Right ventricle myocardium superior (tissue), 1 donor: ENCODE data around the gene CYB5B. TPM values are rescaled to one million over a fixed set of nuclear protein-coding genes. Genes with fewer than 3 reads are reported as not detected.
A peak's percentile ranks its signal among the peaks of the same experiment; 100 is the strongest.

Experiments used
- ATAC-seq: fragments of 200-7000 bp; cut with Tn5 transposase; one replicate; pipeline ENCODE4 v1.9.1; 2020; ENCODE audit warnings: mild to moderate bottlenecking; ENCODE audit not compliant: poor library complexity
- DNase-seq: peaks from one replicate; pipeline ENCODE4 v3.0.0-alpha.2; 2020
- intact Hi-C: fragments of 100-400 bp; cut with DNase I; formaldehyde crosslinking; loops from one replicate; pipeline ENCODE4 v1.11.2; 2022
- total RNA-seq: library from RNA; stranded (reverse); fragmentation: NEBNext Ultra II Directional; extraction: Animal tissue kit (Norgen Biotek cat#: 25700); gene quantifications from one replicate; pipeline ENCODE4 v1.2.1, GENCODE V29; 2021
- donor health status: DM: no; HTN: yes; CAD: no; lungs with severe emphysema.

The CYB5B gene
- total RNA-seq, 1 donor from 2014 or later: 55.4 TPM

DNA sequence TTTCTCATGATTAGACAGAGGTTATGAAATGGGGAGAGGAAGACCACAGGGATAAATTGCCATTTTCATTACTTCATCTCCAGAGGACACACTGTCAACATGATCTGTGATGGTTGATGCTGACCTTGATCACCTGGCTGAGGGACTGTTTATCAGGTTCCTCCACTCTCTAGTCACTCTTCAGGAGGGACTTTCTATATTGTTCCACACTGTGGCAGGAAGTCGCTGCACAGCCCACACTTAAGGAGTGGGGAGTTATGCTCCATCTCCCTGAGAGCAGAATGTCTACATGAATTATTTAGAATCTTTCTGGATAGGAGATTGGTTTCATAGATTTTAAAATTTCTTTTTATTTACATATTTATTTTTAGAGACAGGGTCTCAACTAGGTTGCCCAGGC is 46.7 kb downstream of the CYB5B start:
- intact Hi-C loops: no loop called here
- ATAC-seq (no peak), DNase-seq (no peak)

DNA sequence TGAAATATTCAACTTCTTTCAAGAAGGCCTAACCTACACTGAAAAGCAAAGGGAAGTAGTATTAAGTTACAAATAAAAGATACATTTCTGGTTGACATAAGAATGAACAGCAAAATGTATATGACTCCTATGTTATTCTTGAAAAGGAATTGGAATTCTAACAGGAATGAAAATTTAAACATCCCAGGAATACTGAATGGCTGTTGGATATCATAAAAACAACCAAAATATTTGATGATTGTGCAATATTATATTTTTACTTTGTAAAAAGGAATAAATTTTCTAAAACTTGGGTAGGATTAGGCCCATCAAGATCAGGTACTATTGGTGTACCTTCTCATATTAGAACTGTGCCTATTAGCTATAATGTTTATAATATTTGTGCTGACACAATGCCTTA is 50.0 kb downstream of the CYB5B start:
- DNase-seq: no peak
- intact Hi-C loops: no loop called here
- ATAC-seq: no peak

DNA sequence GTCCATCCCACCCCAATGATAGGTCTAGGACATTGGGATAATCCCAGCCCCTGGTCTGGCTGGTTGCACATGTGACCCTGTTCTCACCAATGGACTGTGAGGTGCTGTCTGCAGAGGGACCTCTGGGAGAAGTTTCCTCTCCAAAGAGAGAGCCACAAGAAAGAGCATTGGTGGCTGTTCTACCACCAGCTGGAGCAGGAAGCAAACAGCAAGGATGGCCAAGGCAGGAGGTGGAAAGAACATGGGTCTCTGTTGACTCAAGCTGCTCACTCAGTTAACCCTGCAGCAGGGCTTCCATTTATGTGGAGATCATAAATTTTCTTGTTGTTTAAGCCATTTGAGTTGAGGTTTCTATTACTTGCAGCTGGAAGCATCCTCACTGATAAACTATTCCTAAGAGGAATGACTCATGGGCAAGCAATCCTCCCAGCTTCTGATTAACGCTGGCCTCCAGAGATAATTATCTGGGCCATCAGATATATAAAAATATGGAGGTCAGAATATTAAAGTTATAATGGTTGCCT is 52.6 kb downstream of the CYB5B start:
- DNase-seq (no peak), ATAC-seq (peak; percentile 25)
- intact Hi-C loops: no loop called here

DNA sequence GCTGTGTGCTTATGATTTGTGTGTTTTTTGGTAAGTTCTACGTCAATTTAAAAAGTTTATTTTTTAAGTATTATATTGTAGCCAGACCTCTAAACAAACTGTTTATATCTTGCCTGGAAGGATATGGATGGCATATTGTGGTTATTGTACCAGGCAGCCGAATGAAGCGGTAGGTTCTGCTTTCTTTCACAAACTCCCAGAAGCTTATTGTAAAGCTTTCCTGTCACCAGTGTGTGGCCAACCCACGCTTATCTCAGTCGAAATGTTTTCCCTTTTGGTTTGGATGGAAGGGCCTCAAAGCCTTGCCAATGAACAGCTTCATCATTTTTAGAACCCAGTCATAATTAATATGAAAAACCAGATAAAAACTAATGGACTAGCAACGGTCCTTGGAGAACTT is 53.1 kb downstream of the CYB5B start:
- ATAC-seq (no peak), DNase-seq (no peak)
- intact Hi-C loops: no loop called here

DNA sequence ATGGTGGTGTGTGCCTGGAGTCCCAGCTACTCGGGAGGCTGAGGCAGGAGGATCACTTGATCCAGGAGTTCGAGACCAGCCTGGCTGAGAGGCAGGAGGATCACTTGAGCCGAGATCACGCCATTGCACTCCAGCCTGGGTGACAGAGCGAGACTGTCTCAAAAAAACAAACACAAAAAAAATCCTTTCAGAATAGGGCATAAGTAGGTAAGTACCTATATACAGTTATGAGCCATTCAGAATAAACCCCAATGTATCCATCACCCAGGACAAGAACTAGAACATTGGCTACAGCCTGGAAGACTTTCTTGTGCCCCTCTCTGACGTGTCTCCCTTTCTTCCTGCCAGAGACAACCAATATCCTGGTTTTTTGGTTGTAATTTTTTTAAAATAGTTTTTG is 54.3 kb downstream of the CYB5B start:
- ATAC-seq: no peak
- intact Hi-C loops: no loop called here
- DNase-seq: no peak

DNA sequence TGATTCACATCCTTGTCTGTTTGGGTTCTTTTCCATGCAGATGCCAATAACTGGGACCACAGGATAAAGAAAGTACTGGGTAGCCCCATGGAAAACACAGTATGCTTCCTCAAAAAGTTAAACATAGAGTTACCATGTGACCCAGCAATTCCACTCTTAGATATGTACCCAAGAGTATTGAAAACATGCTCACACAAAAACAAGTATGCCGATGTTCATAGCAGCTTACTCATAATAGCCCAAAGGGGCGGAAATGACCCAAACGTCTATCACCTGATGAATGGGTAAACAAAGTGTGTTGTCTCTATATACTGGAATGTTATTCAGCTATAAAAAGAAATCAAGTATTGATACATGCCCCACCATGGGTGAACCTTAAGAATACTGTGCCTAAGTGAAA is 55.4 kb downstream of the CYB5B start:
- DNase-seq (no peak), ATAC-seq (no peak)
- intact Hi-C loops: loop anchor here (10.0 kb wide), 1 partner anchor 85 kb away; the partner anchor contains the start of gene NFAT5

DNA sequence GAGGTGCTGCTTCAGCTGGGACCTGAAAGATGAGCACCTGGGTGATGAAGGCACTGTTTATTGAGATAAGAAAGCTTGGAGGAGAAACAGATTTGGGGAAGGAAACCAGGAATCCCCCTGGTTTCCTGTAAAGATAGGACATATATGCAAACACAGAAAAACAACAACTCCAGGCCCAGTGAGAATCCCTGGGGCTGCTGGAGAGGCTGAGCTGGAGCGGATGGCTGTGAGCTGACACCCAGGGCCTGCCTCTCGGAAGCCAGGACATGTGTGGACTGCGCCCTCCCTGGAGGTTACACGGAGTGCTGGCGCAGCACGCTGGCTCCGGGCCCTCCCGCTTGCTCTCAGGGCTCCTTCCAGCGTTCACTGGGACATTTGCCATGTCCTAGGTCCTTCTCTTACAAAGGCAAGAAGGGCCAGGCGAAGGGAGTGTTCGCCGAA is 57.5 kb downstream of the CYB5B start:
- peak; percentile 94 for DNase-seq
- intact Hi-C loops: loop anchor here (10.0 kb wide), 1 partner anchor 83 kb away; the partner anchor contains the start of gene NFAT5
- peak; percentile 96 for ATAC-seq

DNA sequence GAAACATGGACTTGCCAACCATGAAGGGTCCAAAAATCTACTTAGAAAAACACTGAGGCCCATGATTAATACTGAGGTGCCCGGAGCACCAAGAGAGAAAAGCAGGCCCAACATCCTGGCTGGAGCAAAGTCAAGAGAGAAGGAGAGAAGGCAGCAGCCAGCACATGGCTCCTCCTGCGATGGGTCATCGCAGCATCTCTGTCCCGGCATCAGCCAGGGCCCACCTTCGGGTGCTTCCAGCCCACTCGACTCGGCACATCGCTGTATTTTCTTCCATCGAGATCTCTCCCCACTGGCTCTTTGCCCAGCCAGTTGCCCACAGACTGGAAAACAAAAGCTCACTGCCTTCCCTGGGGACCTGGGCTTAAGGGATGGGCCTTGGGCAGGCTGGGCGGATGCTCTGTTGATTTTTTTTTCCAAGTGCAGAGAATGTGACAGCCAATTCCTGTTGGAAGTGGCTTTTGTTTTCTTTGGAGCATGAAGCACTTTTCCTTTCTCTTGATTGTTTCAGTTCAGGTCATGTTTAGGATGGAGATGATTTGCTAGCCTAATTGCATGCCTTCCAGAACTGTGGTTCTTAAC is 58.1 kb downstream of the CYB5B start:
- DNase-seq (peak; percentile 82), ATAC-seq (peak; percentile 85)
- intact Hi-C loops: loop anchor here (10.0 kb wide), 1 partner anchor 82 kb away; the partner anchor contains the start of gene NFAT5

DNA sequence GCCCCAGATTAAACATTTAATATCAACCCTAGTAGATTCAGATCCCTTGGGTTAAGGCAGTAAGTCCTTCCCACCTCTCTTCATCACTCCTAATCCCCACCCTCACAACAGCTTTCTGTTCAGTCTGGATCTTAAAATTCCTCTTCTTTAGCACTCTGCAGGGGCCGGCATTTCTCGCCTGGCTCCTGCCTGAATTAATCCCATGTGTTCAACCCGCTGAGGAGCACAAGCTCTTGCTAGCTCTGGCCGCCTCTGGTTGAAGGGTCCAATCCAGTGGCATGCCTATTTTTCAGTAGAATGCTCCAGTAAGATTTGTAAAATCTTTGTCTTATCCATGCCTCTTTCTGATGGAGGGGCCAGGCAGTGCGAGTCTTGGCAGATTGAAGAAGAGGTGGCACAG is 59.2 kb downstream of the CYB5B start:
- intact Hi-C loops: loop anchor here (10.0 kb wide), 1 partner anchor 81 kb away; the partner anchor contains the start of gene NFAT5
- ATAC-seq (no peak), DNase-seq (no peak)

DNA sequence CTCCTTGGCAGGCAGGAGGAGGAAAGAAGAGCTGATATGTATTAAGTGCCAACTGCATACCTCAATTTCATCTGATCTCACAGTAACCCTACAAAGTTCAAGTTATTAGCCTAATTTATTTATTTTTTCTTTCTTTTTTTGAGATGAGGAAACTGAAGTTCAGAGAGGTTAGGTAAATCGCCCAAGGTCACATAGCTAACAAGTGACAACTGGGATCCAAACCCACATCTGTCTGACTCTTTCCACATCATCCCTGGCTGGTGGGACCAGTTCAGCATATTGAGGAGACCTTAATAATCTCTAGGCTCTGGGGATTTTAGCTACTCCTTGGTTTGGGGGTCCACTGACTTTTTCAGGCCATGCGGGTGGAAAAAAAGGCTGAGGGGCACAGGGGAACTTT is 60.9 kb downstream of the CYB5B start:
- no peak for DNase-seq
- intact Hi-C loops: loop anchor here (10.0 kb wide), 1 partner anchor 79 kb away; the partner anchor contains the start of gene NFAT5

DNA sequence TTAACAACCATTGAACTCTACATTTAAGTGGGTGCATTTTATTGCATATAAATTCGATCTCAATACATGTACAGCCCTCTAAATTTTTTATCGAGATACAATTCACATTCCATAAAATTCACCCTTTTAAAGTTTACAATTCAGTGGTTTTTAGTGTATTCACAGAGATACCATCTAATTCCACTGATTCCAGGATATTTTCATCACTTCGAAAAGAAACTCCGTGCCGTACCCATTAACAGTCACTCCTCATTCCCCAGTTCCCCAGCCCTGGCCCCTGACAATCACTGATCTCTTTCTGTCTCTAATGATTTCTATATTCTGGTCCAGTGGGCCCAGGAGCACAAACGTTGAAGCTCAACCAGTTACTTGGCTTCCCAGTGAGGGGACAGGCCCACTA is 61.4 kb downstream of the CYB5B start:
- intact Hi-C loops: loop anchor here (10.0 kb wide), 1 partner anchor 79 kb away; the partner anchor contains the start of gene NFAT5
- ATAC-seq (no peak), DNase-seq (no peak)

More for the DNA sequence above, 60.9 kb downstream of the CYB5B start:
- no peak for ATAC-seq

DNA sequence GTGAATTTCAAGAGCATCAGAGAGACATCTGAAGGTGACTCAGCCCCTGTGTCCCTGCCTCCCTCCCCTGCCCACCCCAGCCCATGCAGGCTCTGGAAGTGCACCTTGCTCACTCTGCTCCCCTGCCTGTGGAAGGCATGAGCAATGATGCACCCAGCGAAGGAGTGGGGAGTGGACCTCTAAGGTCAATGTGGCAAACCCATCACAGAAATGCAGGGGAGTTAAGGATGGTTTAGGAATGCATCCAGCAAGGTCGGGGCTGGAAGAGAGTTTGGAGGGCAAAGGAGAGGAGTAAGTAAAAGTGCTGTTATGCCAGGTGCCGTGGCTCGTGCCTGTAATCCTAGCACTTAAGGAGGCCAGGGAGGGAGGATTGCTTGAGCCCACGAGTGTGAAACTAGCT is 61.9 kb downstream of the CYB5B start:
- DNase-seq (no peak), ATAC-seq (no peak)
- intact Hi-C loops: loop anchor here (10.0 kb wide), 1 partner anchor 79 kb away; the partner anchor contains the start of gene NFAT5

DNA sequence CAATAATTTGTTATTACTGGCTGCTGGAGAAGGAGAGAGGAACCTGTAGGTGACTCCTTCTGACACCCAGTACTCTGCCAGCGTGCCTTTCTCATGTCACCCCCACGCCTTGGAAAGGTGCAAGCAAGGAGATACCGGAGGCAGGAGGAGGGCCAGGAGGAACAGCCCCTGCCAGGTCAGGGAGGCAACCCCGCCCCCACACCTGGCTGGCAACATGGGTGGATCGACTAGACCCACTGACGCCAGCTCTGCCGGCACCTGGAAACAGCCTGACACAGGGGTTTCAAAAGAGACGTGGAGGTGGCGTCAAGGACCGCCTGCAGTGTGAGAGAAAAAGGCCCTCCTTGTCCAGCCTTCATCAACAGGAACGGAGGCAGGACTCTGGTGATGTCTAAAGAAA is 62.3 kb downstream of the CYB5B start:
- ATAC-seq: no peak
- intact Hi-C loops: loop anchor here (10.0 kb wide), 1 partner anchor 78 kb away; the partner anchor contains the start of gene NFAT5
- no peak for DNase-seq

DNA sequence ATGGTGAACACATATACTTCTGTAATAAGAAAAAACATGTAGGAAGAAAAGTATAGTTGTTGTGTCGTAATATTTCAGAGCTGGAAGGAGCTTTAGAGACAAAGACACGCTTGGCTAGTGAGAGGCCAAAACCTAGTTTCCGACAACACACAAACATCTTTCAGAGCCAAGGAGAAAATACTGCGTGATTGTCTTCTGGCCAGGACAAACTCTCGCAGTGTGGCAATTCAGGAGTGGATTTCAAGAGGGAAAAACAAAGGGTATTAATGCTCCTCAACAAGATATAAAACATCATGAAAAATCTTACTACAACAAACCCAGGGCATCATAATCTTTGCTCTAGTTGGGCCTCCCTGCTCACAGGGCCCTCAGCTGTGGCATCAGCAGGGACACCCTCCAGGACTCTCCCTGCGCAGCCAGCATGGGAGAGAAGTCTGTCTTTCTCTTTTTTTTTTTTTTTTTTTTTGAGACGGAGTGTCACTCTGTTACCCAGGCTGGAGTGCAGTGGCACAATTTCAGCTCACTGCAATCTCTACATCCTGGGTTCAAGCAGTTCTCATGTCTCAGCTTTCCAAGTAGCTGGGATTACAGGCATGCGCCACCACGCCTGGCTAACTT is 66.4 kb downstream of the CYB5B start:
- DNase-seq (no peak), ATAC-seq (peak; percentile 72)
- intact Hi-C loops: no loop called here

DNA sequence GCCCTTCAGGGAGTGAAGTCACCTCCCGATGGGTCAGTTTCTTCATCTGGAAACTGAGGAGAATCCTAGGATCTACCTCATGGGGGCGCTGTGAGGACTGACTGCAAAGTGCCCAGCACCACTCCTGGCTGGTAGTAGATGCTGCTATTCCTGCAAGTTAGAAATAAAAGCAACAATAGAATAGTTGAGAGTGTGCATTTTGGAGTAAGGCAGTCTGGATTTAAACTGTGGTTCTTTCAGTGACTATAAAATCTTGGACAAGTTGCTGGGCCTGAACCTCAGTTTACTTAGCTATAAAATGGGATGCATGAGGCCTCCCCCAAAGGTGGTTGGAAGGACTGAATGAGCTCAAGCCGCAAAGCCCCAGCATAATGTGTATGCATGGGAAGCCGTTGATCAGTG is 70.6 kb downstream of the CYB5B start:
- ATAC-seq (no peak), DNase-seq (no peak)
- intact Hi-C loops: no loop called here

DNA sequence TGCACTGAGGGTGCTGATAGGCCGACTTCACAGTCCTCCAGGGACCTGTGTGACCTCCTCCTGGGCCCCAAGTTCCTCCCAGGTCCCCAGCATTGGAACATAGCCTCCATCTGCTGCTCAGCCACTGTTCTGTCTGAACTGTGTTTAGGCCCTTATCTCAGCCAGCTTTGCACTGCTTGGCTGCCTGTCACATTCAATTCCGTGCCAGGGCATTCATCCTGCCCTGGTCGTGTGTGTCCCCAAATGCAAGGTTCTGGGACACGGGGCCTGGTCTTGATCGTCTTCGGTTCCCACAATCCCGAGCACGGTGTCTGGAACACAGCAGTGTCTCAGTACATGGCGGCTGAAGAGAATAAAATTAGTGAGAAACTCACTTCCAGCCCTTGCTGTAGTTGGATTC is 71.4 kb downstream of the CYB5B start:
- ATAC-seq: peak; percentile 92
- peak; percentile 67 for DNase-seq
- intact Hi-C loops: no loop called here

DNA sequence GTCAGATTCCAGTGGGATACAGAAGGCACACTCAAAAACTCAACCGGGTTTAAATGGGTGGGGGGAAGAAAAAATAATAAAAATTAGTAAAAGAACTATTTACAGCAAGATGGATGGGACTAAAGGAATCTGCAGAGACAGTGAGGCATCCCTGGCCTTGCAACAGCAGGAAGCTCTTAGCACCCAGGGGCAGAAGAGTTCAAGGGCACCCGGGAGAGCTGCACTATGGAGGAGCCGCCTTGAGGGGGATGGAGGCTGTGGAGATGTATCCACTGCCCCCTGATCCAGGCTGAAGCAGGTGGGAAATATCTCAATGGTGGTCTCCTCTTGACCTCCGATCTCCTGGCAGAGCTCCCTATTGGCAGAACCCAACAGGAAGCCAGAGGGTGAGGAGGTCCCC is 72.0 kb downstream of the CYB5B start:
- ATAC-seq (no peak), DNase-seq (no peak)
- intact Hi-C loops: no loop called here

DNA sequence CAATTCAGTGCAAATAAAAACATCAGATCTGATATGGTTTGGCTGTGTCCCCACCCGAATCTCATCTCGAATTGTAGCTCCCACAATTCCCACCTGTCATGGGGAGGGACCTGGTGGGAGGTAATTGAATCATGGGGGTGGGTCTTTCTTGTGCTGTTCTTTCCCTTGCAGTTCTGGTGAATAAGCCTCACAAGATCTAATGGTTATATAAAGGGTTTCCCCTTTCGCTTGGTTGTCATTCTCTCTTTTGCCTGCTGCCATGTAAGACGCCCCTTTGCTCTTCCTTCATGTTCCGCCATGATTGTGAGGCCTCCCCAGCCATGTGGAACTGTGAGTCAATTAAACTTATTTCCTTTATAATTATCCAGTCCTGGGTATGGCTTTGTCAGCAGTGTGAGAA is 72.5 kb downstream of the CYB5B start:
- ATAC-seq (no peak), DNase-seq (no peak)
- intact Hi-C loops: no loop called here

DNA sequence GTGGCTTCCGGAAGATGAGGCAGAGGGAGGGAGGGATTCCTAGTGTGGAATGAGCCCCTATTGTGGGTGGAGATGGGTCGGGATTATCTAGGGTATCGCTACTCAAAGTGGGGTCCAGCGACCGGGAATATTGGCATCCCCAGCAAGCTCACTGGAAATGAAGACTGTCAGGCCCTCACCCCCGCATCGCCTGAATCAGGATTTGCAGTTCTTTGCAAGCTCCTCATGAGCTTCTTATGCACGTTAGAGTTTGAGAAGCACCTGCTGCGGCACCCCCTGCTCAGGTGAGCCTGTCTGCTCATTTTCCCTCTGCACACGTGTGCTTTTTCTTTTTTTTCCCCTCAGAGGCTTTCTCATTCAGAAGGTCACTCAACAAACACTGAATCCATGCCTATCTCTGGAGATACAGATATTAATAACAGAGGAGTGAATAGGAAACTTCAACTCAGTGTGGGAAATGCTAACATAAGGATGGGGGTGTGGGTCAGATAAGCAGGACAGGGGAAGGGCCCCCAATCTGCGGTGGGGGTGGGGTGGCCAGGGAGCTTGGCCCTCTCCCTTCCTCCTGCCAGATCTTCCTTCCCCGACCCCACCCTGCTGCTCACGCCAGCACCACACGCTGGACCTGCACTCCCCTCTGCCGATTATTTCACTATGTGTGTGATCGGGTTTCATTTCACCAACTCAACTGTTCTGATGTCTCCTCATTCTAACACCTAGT is 73.6 kb downstream of the CYB5B start:
- ATAC-seq: no peak
- intact Hi-C loops: no loop called here
- no peak for DNase-seq
